T-helper 9 cell (primary cell): Measurements from ENCODE around the gene CARD10.

Experiments
- DNase-seq: peaks from one replicate; pipeline ENCODE4 v3.0.0-alpha.2; 2020
- total RNA-seq, 2 donors: gene quantifications; one replicate each; lab custom pipeline; 2026; lab: John Stamatoyannopoulos, UW

Gene CARD10, protein sequence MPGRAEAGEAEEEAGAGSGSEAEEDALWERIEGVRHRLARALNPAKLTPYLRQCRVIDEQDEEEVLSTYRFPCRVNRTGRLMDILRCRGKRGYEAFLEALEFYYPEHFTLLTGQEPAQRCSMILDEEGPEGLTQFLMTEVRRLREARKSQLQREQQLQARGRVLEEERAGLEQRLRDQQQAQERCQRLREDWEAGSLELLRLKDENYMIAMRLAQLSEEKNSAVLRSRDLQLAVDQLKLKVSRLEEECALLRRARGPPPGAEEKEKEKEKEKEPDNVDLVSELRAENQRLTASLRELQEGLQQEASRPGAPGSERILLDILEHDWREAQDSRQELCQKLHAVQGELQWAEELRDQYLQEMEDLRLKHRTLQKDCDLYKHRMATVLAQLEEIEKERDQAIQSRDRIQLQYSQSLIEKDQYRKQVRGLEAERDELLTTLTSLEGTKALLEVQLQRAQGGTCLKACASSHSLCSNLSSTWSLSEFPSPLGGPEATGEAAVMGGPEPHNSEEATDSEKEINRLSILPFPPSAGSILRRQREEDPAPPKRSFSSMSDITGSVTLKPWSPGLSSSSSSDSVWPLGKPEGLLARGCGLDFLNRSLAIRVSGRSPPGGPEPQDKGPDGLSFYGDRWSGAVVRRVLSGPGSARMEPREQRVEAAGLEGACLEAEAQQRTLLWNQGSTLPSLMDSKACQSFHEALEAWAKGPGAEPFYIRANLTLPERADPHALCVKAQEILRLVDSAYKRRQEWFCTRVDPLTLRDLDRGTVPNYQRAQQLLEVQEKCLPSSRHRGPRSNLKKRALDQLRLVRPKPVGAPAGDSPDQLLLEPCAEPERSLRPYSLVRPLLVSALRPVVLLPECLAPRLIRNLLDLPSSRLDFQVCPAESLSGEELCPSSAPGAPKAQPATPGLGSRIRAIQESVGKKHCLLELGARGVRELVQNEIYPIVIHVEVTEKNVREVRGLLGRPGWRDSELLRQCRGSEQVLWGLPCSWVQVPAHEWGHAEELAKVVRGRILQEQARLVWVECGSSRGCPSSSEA
- total RNA-seq = 0 to 0.91 reads per million in 2 donors

DNA sequence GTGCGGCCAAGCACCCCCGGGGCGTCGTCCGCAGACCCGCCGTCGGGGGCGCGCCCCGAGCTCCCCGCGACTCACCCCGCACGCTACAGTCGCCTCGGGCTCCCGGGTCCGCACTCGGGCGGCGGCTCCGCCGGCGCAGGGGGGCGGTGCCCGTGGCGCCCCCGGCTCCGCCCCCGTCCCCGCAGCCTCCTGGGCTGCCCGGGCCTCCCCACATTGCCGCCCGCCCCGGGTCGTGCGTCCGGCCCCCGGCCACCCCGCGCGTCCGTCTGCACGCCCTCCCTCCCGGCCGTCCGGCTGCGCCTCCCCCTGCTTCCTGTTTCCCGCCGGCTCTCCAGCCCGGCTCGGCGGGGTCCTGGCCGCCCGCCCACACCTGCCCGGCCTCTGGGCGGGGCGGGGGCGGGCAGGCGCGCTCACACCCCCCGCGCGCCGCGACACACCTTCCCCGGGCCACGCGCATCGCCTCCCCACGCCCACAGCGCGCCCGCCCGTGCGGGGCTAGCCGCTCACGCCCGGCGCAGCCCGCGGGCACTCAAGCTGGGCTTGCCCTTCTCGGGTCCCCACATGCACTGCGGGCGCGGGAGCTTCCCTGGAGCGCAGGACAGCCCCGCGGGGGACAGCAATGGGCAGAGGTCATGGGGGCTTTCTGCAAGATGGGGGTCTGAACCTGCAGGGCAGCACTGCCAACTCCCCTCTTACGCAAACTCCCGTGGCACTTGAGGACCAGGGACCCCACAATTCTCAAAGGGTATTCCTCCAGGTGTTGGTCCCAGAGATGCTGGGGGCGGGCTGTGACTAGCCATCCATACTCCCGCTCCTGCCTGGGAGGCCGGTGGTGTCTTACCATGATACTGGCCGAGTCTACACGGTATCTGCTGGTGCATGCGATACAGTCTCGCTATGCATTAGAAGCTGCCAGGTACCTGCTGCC is at the start of gene CARD10:
Gene CARD10, minus strand, starts transcription at position 148 of the 928 bp plus-strand sequence. CDS start 215 bp downstream, outside the sequence.
- no peak for DNase-seq

- no peak for DNase-seq
Measured at GRCh38 chr22:37568448-37569008, 49.3 kb upstream of the CARD10 start.

GRCh38 chr22:37568012-37568411 is 48.8 kb upstream of the CARD10 start:
- no peak for DNase-seq

GRCh38 chr22:37566903-37567798 is 47.9 kb upstream of the CARD10 start:
- peak; percentile 94 for DNase-seq

GRCh38 chr22:37566329-37566837 is 47.2 kb upstream of the CARD10 start:
- peak; percentile 33 for DNase-seq

- DNase-seq = no peak
Measured at GRCh38 chr22:37565830-37566229, 46.6 kb upstream of the CARD10 start.

DNA sequence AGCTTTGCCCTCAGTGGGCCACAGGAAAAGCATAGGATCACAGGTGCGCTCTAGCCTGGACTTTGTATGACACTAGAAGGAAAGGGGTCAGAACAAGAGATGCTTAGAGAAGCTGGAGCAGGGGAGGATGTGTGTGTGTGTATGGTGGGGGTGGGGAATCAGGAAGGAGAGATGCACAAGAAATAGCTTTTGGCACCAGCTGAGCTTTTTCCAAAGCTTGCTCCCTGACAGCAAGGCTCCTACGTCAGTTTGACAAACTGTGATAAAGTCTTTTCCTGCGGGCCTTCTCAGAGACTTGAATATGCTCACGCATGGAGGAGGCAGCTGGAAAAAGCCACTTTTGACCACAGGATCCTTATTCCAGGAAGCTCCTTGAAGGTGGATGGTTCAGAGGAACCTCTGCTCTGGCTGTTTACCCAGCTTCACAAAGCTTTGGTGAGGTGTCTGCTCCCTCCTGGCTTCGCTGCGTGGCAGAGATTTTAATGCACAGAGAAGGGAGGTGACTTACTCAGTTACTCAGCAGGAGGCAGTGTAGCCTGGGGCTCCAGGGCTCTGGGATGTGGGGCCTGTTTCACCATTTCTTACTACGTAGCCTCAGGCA is 45.0 kb upstream of the CARD10 start:
- no peak for DNase-seq

DNA sequence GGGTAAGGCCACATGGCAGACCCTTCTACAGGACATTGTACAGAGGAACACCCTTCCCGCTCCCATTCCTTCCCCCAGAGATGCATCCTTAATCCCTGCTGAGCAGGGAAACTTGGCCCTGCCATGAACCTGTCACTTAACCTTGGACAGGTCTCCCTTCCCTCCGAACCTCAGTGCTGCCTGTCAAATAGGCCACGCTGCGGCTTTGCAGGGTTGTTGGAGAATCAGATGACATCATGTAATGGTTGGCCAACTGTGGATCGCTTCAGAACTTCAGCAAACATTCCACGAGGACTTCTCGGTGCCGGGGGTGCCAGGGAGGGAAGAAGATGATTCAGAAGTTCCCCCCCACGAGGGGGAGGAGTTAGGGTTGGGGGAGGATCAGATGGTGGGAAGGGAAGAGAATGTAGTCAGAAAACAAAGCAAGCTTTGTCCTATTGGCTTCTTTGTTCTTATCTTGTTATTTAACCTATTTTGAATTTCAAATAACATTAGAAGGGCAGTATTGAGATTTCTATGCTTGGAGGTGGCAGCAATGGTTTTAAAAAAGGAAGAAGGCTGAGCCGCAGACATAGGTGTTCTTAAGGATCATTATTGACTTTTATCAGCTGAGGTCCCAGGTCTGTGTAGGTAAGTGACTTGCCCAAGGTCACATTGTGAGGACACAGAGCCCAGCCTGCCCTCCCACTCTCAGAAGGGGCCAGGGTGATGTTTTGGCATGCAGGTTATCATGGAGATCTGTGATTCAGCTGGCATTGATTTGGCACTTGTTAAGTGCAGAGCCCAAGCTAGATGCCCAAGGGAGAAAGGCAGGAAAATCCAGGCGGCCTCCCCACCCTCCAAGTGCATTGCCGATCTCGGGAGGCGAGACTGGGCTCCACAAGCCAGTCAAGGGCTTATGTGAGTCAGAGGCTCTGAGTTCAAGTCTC is 44.2 kb upstream of the CARD10 start:
- DNase-seq = no peak

GRCh38 chr22:37562049-37562875 is 43.0 kb upstream of the CARD10 start:
- no peak for DNase-seq

- peak; percentile 79 for DNase-seq
Measured at GRCh38 chr22:37561212-37562048, 42.2 kb upstream of the CARD10 start.

DNA sequence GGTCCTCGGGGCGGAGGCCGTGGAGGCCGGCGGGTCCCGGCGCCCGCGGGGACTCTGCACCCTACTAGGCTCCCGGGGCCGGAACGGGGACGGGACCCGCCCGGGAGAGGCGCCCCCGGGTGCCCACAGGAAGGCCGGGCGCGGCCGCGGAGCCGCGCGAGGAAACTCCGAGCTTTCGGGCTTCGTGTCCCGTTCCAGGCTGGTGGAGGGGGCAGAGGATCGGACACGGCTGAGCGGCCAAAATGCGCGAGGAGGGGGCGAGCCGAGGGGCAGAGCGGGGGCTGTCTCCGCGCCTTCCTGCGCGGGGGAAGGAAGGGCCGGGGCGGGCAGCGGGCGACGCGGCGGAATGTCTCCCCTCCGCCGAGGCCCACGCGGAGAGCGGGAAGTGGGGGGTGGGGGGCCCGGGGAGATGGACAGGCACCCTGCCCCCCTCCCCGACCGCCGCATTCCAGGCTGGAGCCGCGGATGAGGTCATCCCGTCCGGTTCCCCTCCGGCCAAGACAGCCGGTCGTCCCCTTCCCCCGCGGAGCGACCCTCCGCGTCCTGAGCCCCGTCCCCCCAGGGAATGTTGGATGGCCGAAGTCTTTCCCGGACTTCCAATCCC is 41.5 kb upstream of the CARD10 start:
- DNase-seq = no peak

- DNase-seq = no peak
Measured at GRCh38 chr22:37559901-37560607, 40.8 kb upstream of the CARD10 start, which contains the start of gene CDC42EP1. CDC42EP1 (plus strand) TSS chr22:37560480; CDS start chr22:37566350, 5,870 bp downstream.

- DNase-seq = no peak
Measured at GRCh38 chr22:37559521-37559900, 40.3 kb upstream of the CARD10 start.

GRCh38 chr22:37558815-37559214 is 39.6 kb upstream of the CARD10 start:
- no peak for DNase-seq

- DNase-seq = no peak
Measured at GRCh38 chr22:37557321-37558001, 38.2 kb upstream of the CARD10 start.
